ENCODE data around the gene ZBED1. TPM values are rescaled to one million over a fixed set of nuclear protein-coding genes. Genes with fewer than 3 reads are reported as not detected.

The ZBED1 gene
- total RNA-seq, 4 donors from 2014 or later = 37.2 to 41.1 (median 39.4) TPM

GRCh38 chrX:2439613-2440012, 61.2 kb downstream of the ZBED1 start:
- H3K4me3 ChIP-seq = no peak overlapping the region
- no peaks in the 10 kb centered on the region for H3K4me1 ChIP-seq
- no peak overlapping the region for H3K27ac ChIP-seq
- peaks cover 0 to 22% of the 10 kb centered on the region in 2 donors for H3K36me3 ChIP-seq
- no peak for ATAC-seq
- no peaks in the 10 kb centered on the region for H3K27me3 ChIP-seq
- 89 to 100% methylated on average over 3 to 8 of the region's 8 CpGs for WGBS, 2 donors (ENCODE audit: low coverage in 1 of 2)
- no peaks in the 10 kb centered on the region for H3K9me3 ChIP-seq
- TF ChIP-seq EP300 (IDR thresholded peaks at IDR 0.05) = no peak
- no peak for TF ChIP-seq POLR2AphosphoS5 (IDR thresholded peaks at IDR 0.05)
- TF ChIP-seq CTCF (IDR thresholded peaks at IDR 0.05) = no peak
- TF ChIP-seq POLR2A (IDR thresholded peaks at IDR 0.05) = no peak

Other genes starting within 250 kb of the ZBED1 start
- 10 to 100 TPM; 16.8 to 26.3 (median 21.1) TPM for gene DHRSX, start within 50 bp of the ZBED1 start, total RNA-seq
- gene CD99, start 190.3 kb upstream of the ZBED1 start, total RNA-seq = 100 to 1,000 TPM; 285 to 421 (median 292) TPM

Data from gastroesophageal sphincter (tissue), 4 donors.